Measurements from ENCODE around the gene BTRC.

Gene BTRC

GRCh38 chr10:101487399-101487798 lies 133.4 kb downstream of the BTRC start:
- no peaks in the 10 kb centered on the region for H3K79me1 ChIP-seq (ENCODE audit: low read length)
- WGBS (ENCODE audit: extremely low coverage, insufficient coverage, insufficient read length): no CpG with 5 or more reads among the region's 3 CpGs
- no peak overlapping the region for H3K14ac ChIP-seq (ENCODE audit: low read length)
- no peak overlapping the region for H4K12ac ChIP-seq (ENCODE audit: low read depth, low read length)
- no peaks in the 10 kb centered on the region for H3K4me1 ChIP-seq (ENCODE audit: control insufficient read depth in 1 of 2, insufficient read depth in 2 of 2, low read length in 2 of 2)
- no peak for DNase-seq
- H4K91ac ChIP-seq (ENCODE audit: low read depth, low read length): no peak overlapping the region
- no peak overlapping the region for H3K4ac ChIP-seq (ENCODE audit: low read depth, low read length)
- no peaks in the 10 kb centered on the region for H3K9me3 ChIP-seq (ENCODE audit: insufficient read depth, low read depth, low read length)
- H2BK12ac ChIP-seq (ENCODE audit: low read length): no peak overlapping the region
- H3K27ac ChIP-seq (ENCODE audit: low read depth, low read length): no peak overlapping the region
- H2AK5ac ChIP-seq (ENCODE audit: low read length): no peak overlapping the region
- no peak overlapping the region for H3K23ac ChIP-seq (ENCODE audit: low read length)
- no peak overlapping the region for H3K18ac ChIP-seq (ENCODE audit: low read length)
- no peak overlapping the region for H2BK5ac ChIP-seq (ENCODE audit: low read depth, low read length, poor library complexity)
- no peak overlapping the region for H4K8ac ChIP-seq (ENCODE audit: low read depth, low read length)
- H2BK120ac ChIP-seq (ENCODE audit: insufficient read depth, low read length, poor library complexity): no peak overlapping the region
- H3K27me3 ChIP-seq (ENCODE audit: insufficient read depth, low read length): no peaks in the 10 kb centered on the region
- no peak overlapping the region for H3K4me3 ChIP-seq (ENCODE audit: low read depth, low read length)
- no peaks in the 10 kb centered on the region for H3K79me2 ChIP-seq (ENCODE audit: control insufficient read depth, insufficient read depth, low read length, poor library complexity)
- H3K36me3 ChIP-seq (ENCODE audit: control insufficient read depth in 1 of 2, insufficient read depth in 2 of 2, low read length in 2 of 2): no peaks in the 10 kb centered on the region
- H3K9ac ChIP-seq (ENCODE audit: low read length): no peak overlapping the region
- H3K4me2 ChIP-seq (ENCODE audit: low read length): no peak overlapping the region
- no peak overlapping the region for H2AFZ ChIP-seq (ENCODE audit: insufficient read depth, low read length, poor library complexity)

GRCh38 chr10:101489355-101489754 lies 135.4 kb downstream of the BTRC start:
- Histone ChIP-seq H3K9me3 (ENCODE audit: insufficient read depth, low read depth, low read length) (no peaks in the 10 kb centered on the region), H3K14ac (ENCODE audit: low read length) (no peak overlapping the region), H3K27ac (ENCODE audit: low read depth, low read length) (no peak overlapping the region), H2AK5ac (ENCODE audit: low read length) (no peak overlapping the region), H3K4me3 (ENCODE audit: low read depth, low read length) (no peak overlapping the region), H3K4me2 (ENCODE audit: low read length) (no peak overlapping the region), H4K8ac (ENCODE audit: low read depth, low read length) (no peak overlapping the region), H3K36me3 (ENCODE audit: control insufficient read depth in 1 of 2, insufficient read depth in 2 of 2, low read length in 2 of 2) (no peaks in the 10 kb centered on the region), H3K23ac (ENCODE audit: low read length) (no peak overlapping the region), H3K9ac (ENCODE audit: low read length) (no peak overlapping the region), H3K27me3 (ENCODE audit: insufficient read depth, low read length) (no peaks in the 10 kb centered on the region), H3K4me1 (ENCODE audit: control insufficient read depth in 1 of 2, insufficient read depth in 2 of 2, low read length in 2 of 2) (no peaks in the 10 kb centered on the region), H3K18ac (ENCODE audit: low read length) (no peak overlapping the region), H2BK12ac (ENCODE audit: low read length) (no peak overlapping the region), H2BK5ac (ENCODE audit: low read depth, low read length, poor library complexity) (no peak overlapping the region), H3K79me1 (ENCODE audit: low read length) (no peaks in the 10 kb centered on the region), H4K91ac (ENCODE audit: low read depth, low read length) (no peak overlapping the region), H2BK120ac (ENCODE audit: insufficient read depth, low read length, poor library complexity) (no peak overlapping the region), H3K4ac (ENCODE audit: low read depth, low read length) (no peak overlapping the region), H3K79me2 (ENCODE audit: control insufficient read depth, insufficient read depth, low read length, poor library complexity) (no peaks in the 10 kb centered on the region), H2AFZ (ENCODE audit: insufficient read depth, low read length, poor library complexity) (no peak overlapping the region), H4K12ac (ENCODE audit: low read depth, low read length) (no peak overlapping the region)
- WGBS (ENCODE audit: extremely low coverage, insufficient coverage, insufficient read length): no CpG with 5 or more reads among the region's 3 CpGs
- no peak for DNase-seq

GRCh38 chr10:101490026-101490425 lies 136.1 kb downstream of the BTRC start:
- Histone ChIP-seq H2AFZ (ENCODE audit: insufficient read depth, low read length, poor library complexity) (no peak overlapping the region), H3K79me2 (ENCODE audit: control insufficient read depth, insufficient read depth, low read length, poor library complexity) (no peaks in the 10 kb centered on the region), H2BK12ac (ENCODE audit: low read length) (no peak overlapping the region), H4K91ac (ENCODE audit: low read depth, low read length) (no peak overlapping the region), H2AK5ac (ENCODE audit: low read length) (no peak overlapping the region), H3K18ac (ENCODE audit: low read length) (no peak overlapping the region), H3K4me3 (ENCODE audit: low read depth, low read length) (no peak overlapping the region), H3K27ac (ENCODE audit: low read depth, low read length) (no peak overlapping the region), H3K4me1 (ENCODE audit: control insufficient read depth in 1 of 2, insufficient read depth in 2 of 2, low read length in 2 of 2) (no peaks in the 10 kb centered on the region), H3K23ac (ENCODE audit: low read length) (no peak overlapping the region), H3K4me2 (ENCODE audit: low read length) (no peak overlapping the region), H3K4ac (ENCODE audit: low read depth, low read length) (no peak overlapping the region), H4K12ac (ENCODE audit: low read depth, low read length) (no peak overlapping the region), H4K8ac (ENCODE audit: low read depth, low read length) (no peak overlapping the region), H3K79me1 (ENCODE audit: low read length) (no peaks in the 10 kb centered on the region), H3K27me3 (ENCODE audit: insufficient read depth, low read length) (no peaks in the 10 kb centered on the region), H2BK5ac (ENCODE audit: low read depth, low read length, poor library complexity) (no peak overlapping the region), H3K14ac (ENCODE audit: low read length) (no peak overlapping the region), H3K9ac (ENCODE audit: low read length) (no peak overlapping the region), H3K36me3 (ENCODE audit: control insufficient read depth in 1 of 2, insufficient read depth in 2 of 2, low read length in 2 of 2) (no peaks in the 10 kb centered on the region), H3K9me3 (ENCODE audit: insufficient read depth, low read depth, low read length) (no peaks in the 10 kb centered on the region), H2BK120ac (ENCODE audit: insufficient read depth, low read length, poor library complexity) (no peak overlapping the region)
- no peak for DNase-seq
- no CpG with 5 or more reads among the region's 1 CpG for WGBS (ENCODE audit: extremely low coverage, insufficient coverage, insufficient read length)

- Histone ChIP-seq H2AFZ (ENCODE audit: insufficient read depth, low read length, poor library complexity) (no peak overlapping the region), H4K8ac (ENCODE audit: low read depth, low read length) (no peak overlapping the region), H4K12ac (ENCODE audit: low read depth, low read length) (no peak overlapping the region), H3K9me3 (ENCODE audit: insufficient read depth, low read depth, low read length) (no peaks in the 10 kb centered on the region), H3K18ac (ENCODE audit: low read length) (no peak overlapping the region), H2BK12ac (ENCODE audit: low read length) (no peak overlapping the region), H3K9ac (ENCODE audit: low read length) (no peak overlapping the region), H3K79me1 (ENCODE audit: low read length) (no peaks in the 10 kb centered on the region), H3K4me3 (ENCODE audit: low read depth, low read length) (no peak overlapping the region), H4K91ac (ENCODE audit: low read depth, low read length) (no peak overlapping the region), H3K14ac (ENCODE audit: low read length) (no peak overlapping the region), H2BK120ac (ENCODE audit: insufficient read depth, low read length, poor library complexity) (no peak overlapping the region), H2BK5ac (ENCODE audit: low read depth, low read length, poor library complexity) (no peak overlapping the region), H3K36me3 (ENCODE audit: control insufficient read depth in 1 of 2, insufficient read depth in 2 of 2, low read length in 2 of 2) (no peaks in the 10 kb centered on the region), H3K4me1 (ENCODE audit: control insufficient read depth in 1 of 2, insufficient read depth in 2 of 2, low read length in 2 of 2) (no peaks in the 10 kb centered on the region), H3K4ac (ENCODE audit: low read depth, low read length) (no peak overlapping the region), H3K23ac (ENCODE audit: low read length) (no peak overlapping the region), H3K79me2 (ENCODE audit: control insufficient read depth, insufficient read depth, low read length, poor library complexity) (no peaks in the 10 kb centered on the region), H3K27ac (ENCODE audit: low read depth, low read length) (no peak overlapping the region), H3K4me2 (ENCODE audit: low read length) (no peak overlapping the region), H3K27me3 (ENCODE audit: insufficient read depth, low read length) (no peaks in the 10 kb centered on the region), H2AK5ac (ENCODE audit: low read length) (no peak overlapping the region)
- no CpG with 5 or more reads among the region's 3 CpGs for WGBS (ENCODE audit: extremely low coverage, insufficient coverage, insufficient read length)
- no peak for DNase-seq
Observed at GRCh38 chr10:101492205-101492604, 138.2 kb downstream of the BTRC start.

Data from trophoblast cell (in vitro differentiated cells and primary cell).